ENCODE data around the gene ANKRD65.

DNA sequence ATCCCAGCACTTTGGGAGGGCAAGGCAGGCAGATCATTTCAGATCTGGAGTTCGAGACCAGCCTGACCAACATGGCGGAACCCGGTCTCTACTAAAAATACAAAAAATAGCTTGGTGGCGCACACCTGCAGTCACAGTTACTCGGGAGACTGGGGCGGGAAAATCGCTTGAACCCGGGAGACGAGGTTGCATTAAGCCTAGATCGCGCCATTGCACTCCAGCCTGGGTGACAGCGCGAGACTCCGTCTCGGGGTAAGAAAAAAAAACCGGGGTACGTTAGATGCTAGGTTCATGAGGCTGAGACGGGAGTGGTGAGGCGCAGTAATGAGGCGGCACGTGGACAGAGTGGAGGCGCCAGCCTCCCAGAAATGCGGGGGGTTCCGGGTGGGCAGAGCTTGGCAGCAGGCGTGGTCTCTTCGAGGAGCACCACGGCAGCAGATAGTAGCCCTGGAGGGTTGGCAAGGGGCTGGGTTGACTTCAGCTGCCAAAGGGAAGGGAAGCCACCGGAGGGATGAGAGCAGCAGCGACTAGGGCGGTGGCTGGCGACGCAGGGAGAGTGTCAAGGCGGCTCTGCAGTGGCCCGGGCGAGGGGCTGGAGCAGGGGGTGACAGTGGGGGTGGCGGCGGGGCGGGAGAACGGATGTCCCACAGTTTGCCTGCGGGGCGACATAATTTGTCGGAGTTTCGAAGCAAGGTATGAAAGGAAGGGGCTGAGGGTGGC, 14.8 kb downstream of the ANKRD65 start:
- TF ChIP-seq, protein P1, sequence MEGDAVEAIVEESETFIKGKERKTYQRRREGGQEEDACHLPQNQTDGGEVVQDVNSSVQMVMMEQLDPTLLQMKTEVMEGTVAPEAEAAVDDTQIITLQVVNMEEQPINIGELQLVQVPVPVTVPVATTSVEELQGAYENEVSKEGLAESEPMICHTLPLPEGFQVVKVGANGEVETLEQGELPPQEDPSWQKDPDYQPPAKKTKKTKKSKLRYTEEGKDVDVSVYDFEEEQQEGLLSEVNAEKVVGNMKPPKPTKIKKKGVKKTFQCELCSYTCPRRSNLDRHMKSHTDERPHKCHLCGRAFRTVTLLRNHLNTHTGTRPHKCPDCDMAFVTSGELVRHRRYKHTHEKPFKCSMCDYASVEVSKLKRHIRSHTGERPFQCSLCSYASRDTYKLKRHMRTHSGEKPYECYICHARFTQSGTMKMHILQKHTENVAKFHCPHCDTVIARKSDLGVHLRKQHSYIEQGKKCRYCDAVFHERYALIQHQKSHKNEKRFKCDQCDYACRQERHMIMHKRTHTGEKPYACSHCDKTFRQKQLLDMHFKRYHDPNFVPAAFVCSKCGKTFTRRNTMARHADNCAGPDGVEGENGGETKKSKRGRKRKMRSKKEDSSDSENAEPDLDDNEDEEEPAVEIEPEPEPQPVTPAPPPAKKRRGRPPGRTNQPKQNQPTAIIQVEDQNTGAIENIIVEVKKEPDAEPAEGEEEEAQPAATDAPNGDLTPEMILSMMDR (IDR thresholded peaks at IDR 0.05), result no peak
- no peak for TF ChIP-seq POLR2A (IDR thresholded peaks at IDR 0.05)
